ENCODE data around the gene RPS6KA2. TPM values are rescaled to one million over a fixed set of nuclear protein-coding genes. Genes with fewer than 3 reads are reported as not detected.
"Not testable (repeated sequence)": the region's sequence is repeated elsewhere in the genome, so short reads cannot be mapped to it uniquely, and the experiment has no call there.

Gene RPS6KA2
- polyA plus RNA-seq, 12 donors, result 19.6 to 30.3 (median 25.5) TPM; not detected in 1

DNA sequence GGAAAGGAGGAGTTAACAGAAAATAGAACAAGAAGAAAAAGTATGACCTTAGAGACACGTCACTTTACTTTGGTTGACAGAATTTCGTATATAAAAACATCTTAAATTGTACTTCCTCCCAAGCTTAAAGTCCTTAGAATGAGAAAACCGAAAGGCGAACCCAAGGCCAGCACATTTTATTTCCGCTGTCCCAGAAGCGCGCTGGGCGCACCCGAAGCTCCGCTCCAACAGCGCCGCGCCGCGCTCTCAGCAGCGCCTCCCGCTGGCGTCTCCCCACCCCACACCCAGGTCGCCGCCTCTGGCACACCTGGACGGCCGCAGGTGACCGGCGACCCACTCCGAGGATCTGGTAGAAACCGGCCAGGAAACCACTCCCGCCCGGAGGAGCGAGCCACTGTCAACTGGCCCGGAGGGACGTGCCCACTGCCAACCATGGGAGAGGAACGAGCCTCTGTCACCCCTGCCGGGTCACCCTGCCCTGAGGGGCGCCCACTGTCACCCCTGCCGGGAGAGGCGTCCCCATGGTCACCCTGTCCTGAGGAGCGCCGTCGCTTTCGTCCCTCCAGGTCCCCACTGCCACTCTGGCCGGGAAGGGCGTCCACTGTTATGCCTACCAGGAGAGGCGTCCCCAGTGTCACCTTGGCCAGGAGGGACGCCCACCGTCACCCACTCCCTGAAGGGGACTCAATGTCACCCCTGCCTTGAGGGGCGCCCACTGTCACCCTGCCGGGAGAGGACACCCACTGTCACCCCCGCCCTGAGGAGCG lies 245.1 kb downstream of the RPS6KA2 start:
- DNase-seq, result peak; percentile 59

DNA sequence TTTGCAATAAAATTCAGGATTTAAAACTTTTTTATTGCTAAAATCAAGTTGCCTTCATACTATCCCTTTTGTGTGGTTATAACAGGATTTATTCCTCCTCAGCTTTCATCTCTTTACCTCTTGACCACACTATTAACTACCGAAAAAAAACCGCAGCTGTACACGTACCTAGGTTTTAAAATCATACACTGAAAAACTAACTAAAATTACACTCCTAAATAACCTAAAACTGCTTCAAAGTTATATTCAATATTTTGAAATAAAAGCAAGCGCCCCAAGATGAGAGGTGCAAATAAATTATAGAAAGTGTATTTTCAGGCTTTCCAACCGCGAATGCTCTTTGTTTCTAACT lies 245.7 kb downstream of the RPS6KA2 start:
- no peak for DNase-seq

DNA sequence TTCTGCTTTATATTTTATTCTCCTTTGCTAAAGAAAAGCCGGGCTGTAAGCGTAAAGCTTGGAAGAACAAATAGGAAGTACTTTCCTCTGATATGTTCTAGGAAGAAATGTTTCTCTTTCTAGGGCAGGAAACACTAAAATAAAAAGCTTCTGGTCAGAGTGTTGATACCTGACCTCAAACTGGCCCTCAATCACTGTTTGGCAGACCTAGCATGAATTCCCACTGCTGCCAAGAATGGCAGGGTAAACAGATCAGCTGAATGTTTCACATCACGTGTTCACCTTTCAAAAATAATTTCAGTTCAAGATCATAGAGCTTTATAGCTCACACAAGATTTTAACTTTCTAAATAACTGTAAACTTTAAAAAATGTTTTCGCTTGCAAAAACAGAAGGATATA lies 247.3 kb downstream of the RPS6KA2 start:
- DNase-seq, result no peak

DNA sequence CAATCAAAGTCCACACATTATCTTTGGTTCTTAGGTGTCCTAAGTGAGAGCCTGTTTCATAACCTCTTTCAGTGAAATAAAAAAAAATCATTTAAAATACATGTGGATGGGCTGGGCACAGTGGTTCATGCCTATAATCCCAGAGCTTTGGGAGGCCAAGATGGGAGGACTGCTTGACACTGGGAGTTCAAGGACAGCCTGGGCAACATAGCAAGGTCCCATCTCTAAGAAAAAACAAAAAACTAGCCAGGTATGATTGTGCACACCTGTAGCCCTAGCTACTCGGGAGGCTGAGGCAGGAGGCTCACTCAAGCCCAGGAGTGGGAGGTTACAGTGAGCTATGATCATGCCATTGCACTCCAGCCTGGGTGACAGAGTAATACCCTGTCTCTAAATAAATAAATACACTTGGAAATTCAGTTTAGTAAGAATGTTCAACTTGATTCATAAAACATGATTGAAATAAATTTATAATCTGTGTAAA lies 247.9 kb downstream of the RPS6KA2 start:
- no peak for DNase-seq

DNA sequence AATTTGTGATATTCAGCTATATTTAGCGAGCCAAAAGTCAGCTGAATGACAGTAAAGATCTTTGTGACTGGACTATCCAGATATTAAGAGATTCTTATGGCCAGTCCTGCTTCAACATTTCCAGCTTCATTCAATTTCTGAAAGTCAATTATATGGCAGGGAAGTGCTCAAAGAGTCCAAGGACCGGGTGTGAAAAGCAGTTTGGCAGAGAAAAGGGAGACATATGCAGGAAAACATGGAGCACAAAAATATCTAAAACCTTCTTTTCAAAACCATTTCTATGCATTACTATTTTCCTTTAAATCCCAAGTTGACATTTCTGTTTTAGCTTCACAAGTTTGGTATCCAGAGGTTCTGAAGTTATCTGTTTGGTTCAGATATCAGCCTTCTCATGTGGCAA lies 249.3 kb downstream of the RPS6KA2 start:
- DNase-seq, result no peak

DNA sequence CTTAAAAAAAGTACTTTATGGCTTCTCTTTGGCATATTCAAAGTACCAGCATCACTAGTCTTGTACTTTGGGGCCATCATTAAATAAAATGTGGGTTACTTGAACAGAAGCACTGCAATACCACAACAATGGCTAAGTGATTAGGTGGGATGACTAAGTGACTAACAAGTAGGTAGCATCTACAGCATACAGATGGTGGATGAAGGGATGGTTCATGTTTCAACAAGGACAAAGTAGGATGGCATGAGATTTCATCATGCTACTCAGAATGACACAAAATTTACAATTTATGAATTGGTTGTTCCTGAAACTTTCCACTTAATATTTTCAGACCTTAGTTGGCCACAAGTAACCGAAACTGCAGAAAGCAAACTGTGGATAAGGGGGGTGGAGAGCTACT lies 252.0 kb downstream of the RPS6KA2 start:
- DNase-seq, result no peak

DNA sequence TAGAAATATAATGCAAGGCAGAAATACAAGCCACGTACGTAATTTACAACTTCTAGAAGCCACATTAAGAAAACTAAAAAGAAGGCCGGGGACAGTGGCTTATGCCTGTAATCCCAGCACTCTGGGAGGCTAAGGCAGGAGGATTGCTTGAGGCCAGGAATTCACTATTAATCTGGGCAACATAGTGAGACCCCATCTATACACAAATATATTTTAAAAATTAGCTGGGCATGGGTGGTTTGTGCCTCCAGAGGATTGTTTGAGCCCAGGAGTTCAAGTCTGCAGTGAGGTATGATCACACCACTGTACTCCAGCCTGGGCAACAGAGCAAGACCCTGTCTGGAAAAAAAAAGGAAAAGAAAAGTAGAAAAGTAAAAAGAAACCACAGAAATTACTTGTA lies 256.6 kb downstream of the RPS6KA2 start:
- no peak for DNase-seq

DNA sequence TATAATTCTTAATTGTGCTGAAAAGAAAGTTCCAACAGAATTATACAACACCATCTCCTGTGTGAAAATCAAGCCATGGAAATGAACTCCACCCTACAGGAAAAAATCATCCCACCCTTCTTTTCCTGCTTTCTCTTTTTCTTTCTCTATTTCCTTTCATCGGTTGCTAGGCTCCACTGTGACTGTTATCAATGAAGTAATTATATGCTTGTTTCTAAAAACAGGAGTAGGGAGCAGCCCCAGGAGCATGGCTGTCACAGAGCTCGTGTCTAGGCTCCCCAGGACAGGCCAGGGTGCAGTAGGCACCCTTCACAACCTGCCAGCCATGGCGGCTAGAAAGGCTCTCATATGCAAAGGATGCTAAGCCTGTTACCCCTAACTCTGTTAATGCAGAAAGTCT lies 257.3 kb downstream of the RPS6KA2 start:
- no peak for DNase-seq

DNA sequence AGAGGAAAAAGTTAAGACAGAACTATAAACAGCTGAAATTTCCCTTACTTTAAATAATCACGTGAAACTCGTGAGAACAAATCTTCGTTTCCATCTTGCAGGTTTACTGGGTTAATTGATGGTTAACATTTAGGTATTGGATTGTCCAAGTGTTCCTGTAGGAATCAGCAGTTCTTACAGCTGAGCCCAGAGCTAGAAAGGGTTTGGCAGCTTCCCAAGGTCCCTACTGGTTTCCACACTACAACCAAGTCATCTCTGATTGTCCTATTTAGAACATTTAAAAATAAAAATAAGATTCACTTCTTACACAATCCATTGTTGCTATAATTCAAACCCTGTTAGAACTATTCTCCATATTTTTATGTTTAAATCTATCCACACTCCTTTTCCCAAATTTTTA lies 260.1 kb downstream of the RPS6KA2 start:
- DNase-seq, result no peak

DNA sequence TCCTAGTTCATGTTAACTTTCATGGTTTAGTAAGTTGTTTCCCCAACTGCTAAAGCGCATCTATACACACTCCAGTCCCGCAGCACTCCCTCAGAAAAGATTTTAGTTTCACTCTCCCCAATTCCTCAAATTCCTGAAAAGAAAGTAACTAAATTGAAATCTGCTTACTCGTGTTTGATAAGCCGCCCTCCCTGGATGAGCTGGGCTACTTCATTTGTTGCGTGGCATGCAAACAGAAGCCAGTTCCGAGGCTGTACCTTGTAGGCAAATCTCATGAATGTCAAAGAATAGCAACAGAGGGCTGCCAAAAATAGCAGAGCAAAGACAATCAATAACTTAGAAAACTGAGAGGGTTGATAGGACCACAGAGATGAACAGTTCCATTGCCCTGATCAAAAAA lies 261.2 kb downstream of the RPS6KA2 start:
- DNase-seq, result no peak

DNA sequence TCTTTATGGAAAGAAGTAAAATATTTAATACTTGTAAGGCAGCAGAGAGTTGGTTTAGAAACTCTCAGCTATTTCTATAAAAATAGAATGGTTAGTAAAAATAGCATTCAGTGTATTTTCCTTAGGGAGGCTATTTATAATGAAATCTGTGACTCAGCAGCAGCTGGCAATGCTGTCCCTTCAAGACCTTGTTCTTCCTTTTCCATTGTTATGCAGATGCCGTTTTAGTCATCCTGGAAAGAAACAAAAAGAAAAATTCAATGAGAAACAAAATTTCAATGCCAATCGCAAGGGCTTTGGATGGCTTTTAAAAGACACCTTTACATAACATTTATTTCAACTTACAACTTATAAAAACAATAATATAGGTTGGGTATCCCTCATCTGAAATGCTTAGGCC lies 261.8 kb downstream of the RPS6KA2 start:
- no peak for DNase-seq

DNA sequence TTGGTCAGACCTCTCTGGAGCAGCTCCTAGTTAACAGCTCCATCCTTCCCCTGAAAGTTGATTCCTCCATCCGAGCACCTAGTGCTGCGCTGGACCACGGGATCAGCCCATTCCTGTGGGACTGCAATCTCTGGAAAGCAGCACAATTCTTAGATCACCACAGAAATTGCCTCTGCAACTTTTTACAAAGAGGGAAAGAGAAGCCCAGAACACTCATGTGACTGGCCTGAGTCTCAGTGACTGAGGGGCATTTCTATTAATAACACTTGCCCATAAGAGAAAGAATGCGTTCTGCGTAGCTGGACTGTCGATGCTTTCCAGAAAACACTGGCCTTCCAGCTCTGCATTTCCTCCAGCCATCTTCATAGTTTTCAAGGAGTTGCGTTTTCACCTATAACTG lies 262.6 kb downstream of the RPS6KA2 start:
- DNase-seq, result no peak

DNA sequence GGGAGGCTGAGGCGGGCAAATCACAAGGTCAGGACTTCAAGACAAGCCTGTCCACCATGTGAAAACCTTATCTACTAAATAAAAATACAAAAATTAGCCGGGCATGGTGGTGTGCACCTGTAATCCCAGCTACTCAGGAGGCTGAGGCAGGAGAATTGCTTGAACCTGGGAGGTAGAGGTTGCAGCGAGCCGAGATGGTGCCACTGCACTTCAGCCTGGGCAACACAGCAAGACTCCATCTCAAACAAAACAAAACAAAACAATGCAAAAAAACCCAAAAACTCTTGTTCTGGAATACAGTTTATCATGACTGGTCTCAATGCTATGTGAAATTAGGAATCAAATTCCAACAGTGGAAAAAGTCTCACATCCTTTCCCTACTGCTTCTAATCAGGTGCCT lies 264.6 kb downstream of the RPS6KA2 start:
- DNase-seq, result not testable (repeated sequence)

DNA sequence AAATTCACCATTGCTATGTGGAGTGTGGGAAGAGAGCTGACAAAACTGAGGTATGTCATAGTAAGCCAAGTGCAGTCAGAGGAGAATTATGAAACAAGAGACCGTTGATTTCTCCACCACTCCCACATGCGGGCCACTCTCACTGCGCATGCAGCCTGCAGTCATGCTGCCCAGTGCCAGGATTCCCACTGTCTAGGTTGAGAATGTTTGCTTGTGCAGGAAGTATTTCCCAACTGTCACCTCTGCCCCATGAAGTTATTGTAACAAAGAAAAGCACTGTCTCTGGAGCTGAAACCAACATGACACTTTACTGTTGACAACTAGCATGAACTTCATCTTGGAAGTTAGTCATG lies 266.0 kb downstream of the RPS6KA2 start:
- DNase-seq, result no peak

DNA sequence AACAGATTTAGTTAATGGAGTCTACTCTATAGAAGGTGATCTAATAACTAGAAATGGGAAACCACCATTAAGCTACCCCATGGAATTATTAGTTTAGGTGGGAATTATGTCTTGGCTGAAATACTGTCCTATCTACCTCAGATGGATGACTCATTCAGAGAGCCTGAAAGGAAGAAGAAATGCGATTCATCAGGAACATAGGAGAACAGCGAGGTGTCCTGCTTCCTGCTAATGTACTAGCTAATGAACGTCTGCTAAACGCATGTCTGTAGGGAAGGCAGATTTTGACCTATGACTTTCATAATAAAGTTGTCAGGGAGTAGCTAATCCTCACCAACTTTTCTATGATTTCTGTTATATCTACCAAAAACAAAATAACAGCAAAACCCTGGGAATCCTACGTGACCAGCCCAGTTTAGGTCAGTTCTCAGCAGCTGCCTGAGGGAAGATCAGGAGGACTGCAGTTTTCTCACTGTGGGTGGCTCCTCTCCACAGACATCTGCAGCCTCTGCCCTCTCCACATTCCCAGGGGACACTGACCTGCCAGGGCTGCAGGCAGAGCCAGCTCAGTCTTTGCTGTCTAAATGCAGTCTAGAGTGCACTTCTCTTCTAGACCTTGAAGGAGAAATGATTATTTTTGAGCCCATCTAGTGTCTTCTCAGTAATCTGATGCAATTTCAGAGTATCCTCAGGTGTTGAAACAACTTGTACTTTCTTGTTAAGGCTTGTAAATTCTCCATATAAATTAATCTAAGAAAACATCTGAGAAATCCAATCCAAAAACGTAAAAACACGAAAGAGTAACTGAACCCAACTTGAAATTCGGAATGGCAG lies 266.6 kb downstream of the RPS6KA2 start:
- DNase-seq, result no peak

Other genes with a start within 250 kb of the RPS6KA2 start
- gene MPC1, start 244.3 kb downstream of the RPS6KA2 start, polyA plus RNA-seq (ENCODE audit: insufficient read length in 12 of 12), result 10 to 100 TPM in 11 of 12 donors, not detected in 1; 52.6 to 90.8 (median 71.7) TPM
- 1 to 10 TPM in 1 of 12 donors, under 1 TPM in 6, not detected in 5; 0.15 to 2.7 (median 0.23) TPM for gene RAMACL, start 40.6 kb downstream of the RPS6KA2 start, polyA plus RNA-seq (ENCODE audit: insufficient read length in 12 of 12)